ENCODE results near the gene RNF223. TPM values are rescaled to one million over a fixed set of nuclear protein-coding genes. Genes with fewer than 3 reads are reported as not detected.

Gene RNF223
- total RNA-seq, 4 donors from 2014 or later: not detected

DNA sequence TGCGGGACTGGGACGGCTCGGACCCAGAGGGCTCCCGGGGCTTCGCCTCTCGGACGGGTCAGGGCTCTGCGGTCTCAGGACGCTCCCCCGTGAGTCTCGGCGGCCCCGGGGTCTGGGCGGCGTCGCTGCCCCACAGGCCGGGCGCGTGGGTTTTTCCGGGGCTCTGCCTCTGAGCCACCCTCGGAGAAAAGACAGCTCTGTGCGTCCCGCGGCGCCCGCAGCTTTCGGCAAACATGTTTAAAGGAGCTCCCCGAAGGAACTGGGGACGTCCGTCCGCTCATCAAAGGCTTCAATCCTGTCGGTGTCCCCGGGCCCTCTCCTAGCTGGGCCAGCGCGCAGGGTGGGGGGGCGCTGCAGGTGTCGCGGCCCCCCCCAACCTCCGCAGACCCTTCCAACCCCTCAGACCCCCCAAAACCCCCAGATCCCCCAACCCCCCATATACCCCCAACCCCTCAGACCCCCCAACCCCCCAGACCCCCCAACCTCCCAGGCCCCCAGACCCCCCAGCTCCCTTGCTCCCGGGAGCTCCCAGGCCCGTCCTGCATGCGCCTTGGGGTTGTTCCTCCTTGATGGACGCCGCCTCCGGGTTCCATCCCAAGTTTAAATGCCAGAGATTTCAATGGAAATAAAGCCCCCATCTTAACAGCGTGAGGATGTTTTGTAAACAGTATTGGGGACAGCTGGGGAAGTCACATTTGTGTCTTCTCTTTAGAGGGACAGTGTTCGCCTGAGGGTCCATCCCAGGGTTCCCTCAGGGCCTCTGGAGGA, 42.8 kb upstream of the RNF223 start:
- H3K36me3 ChIP-seq: peaks cover 0 to 22% (median 0%) of the 10 kb centered on the region in 3 donors
- H3K9me3 ChIP-seq: peaks cover 0 to 9% (median 0%) of the 10 kb centered on the region in 4 donors
- no peak for TF ChIP-seq POLR2A (IDR thresholded peaks at IDR 0.05)
- TF ChIP-seq EP300 (IDR thresholded peaks at IDR 0.05): no peak
- TF ChIP-seq, protein P1, sequence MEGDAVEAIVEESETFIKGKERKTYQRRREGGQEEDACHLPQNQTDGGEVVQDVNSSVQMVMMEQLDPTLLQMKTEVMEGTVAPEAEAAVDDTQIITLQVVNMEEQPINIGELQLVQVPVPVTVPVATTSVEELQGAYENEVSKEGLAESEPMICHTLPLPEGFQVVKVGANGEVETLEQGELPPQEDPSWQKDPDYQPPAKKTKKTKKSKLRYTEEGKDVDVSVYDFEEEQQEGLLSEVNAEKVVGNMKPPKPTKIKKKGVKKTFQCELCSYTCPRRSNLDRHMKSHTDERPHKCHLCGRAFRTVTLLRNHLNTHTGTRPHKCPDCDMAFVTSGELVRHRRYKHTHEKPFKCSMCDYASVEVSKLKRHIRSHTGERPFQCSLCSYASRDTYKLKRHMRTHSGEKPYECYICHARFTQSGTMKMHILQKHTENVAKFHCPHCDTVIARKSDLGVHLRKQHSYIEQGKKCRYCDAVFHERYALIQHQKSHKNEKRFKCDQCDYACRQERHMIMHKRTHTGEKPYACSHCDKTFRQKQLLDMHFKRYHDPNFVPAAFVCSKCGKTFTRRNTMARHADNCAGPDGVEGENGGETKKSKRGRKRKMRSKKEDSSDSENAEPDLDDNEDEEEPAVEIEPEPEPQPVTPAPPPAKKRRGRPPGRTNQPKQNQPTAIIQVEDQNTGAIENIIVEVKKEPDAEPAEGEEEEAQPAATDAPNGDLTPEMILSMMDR (IDR thresholded peaks at IDR 0.05): no peak
- 15 to 34% methylated on average over 10 to 32 of the region's 47 CpGs for WGBS, 2 donors
- H3K27ac ChIP-seq: peak overlapping the region in 2 of 4 donors; percentile 45 to 88
- no peak for DNase-seq (ENCODE audit: low spot score in 2 of 2)
- H3K27me3 ChIP-seq: peaks cover 0 to 7% of the 10 kb centered on the region in 2 donors
- H3K4me3 ChIP-seq: peak overlapping the region; percentile 53 to 99 (median 86)
- H3K4me1 ChIP-seq: peaks cover 0 to 24% (median 4%) of the 10 kb centered on the region in 4 donors

DNA sequence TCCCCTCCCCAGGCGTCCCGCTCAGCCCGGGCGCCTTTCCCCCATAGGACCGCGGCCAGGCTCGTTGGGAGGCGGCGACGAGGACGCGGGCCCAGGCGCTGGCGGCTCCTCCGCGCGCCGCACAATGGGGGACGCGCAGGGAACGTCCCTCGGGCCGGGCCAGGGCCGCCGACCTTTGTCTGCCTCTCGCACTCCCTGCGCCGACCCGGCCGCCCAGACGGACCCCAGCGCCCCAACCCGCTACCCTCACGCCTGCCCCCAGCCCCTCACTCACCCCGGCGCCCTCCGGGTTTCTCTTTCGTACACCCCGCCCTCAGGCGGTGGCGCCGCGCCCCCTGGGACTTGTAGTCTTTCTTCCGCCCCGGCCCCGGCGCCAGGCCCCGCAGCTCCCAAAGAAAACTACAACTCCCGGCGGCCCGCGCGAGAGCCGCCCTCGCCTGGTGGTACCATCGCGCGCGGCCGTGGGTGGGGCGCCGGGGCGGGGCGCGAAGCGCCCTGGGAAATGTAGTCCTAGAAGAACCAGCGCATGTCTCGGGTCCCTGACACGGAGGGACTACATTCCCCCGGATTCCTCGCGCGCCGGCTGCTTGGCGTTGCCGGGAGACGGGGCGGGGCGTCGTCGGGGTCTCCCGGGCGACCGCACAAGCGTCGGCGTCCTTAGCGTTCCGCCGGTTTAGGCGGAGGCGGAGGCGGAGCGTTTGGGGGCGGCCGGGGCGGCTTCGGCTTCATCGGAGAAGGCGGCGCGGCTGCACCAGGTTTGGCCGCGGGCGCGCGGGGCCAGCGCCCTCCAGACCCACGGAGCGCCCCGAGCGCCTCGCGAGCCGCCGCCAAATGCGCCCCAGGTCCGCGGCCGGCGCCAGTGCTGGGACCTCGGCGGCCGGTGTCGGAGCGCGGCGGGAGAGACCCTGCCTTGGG, 41.9 kb upstream of the RNF223 start, which contains the start of gene C1orf159:
Gene C1orf159 (minus strand): TSS at position 304 of the 915 bp plus-strand sequence. CDS start 24,546 bp downstream, outside the sequence.
- Histone ChIP-seq H3K27me3 (peaks cover 0 to 7% of the 10 kb centered on the region in 2 donors), H3K4me3 (peak within 1 kb of the TSS; percentile 68 to 99 (median 86)), H3K36me3 (peaks cover 0 to 27% (median 0%) of the 10 kb centered on the region in 3 donors), H3K4me1 (peaks cover 0 to 21% (median 3%) of the 10 kb centered on the region in 4 donors), H3K9me3 (peaks cover 0 to 9% (median 0%) of the 10 kb centered on the region in 4 donors), H3K27ac (peak within 1 kb of the TSS; percentile 67 to 88 (median 76))
- WGBS, 2 donors: 0 to 1% methylated on average over 22 to 56 of the region's 128 CpGs
- peak; percentile 97 to 98 for DNase-seq (ENCODE audit: low spot score in 2 of 2)
- TF ChIP-seq EP300 (IDR thresholded peaks at IDR 0.05): peak; percentile 44 to 59
- TF ChIP-seq POLR2A (IDR thresholded peaks at IDR 0.05): no peak
- TF ChIP-seq, protein P1 (IDR thresholded peaks at IDR 0.05): peak in 2 of 5 experiments; percentile 50 to 58

DNA sequence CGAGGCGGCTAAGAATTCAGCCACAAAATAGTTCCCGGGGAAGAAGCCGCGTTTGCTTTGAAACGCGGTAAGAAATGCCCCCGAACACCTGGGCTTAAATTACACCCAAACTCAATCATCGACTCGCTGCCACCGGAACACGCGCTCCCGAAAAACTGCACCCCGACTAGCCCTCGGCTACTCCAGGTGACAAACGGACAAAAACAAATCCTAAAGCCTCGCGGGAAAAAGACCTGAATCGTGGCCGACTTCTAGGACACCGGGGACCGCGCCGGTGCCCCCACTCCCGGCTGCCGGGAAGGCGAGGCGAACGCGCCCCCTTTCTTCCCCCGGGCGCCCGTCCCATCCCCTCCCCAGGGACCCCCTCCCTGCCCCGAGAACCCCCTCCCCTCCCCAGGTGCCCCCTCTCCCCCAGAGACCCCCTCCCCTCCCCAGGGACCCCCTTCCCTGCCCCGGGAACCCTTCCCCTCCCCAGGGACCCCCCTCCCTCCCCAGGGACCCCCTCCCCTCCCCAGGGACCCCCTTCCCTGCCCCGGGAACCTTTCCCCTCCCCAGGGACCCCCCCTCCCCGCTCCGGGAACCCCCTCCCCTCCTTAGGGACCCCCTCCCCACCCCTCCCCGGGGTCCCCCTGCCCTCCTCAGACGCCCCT, 41.2 kb upstream of the RNF223 start:
- Histone ChIP-seq H3K9me3 (peaks cover 0 to 9% (median 0%) of the 10 kb centered on the region in 4 donors), H3K27ac (peak overlapping the region; percentile 67 to 88 (median 76)), H3K36me3 (peaks cover 0 to 32% (median 0%) of the 10 kb centered on the region in 3 donors), H3K4me3 (peak overlapping the region; percentile 68 to 99 (median 86)), H3K27me3 (peaks cover 0 to 7% of the 10 kb centered on the region in 2 donors), H3K4me1 (peaks cover 0 to 21% (median 3%) of the 10 kb centered on the region in 4 donors)
- WGBS, 2 donors: 4 to 5% methylated on average over 22 to 24 of the region's 41 CpGs
- DNase-seq (ENCODE audit: low spot score in 2 of 2): no peak
- TF ChIP-seq EP300 (IDR thresholded peaks at IDR 0.05) (no peak), POLR2A (IDR thresholded peaks at IDR 0.05) (no peak)
- TF ChIP-seq, protein P1 (IDR thresholded peaks at IDR 0.05): no peak

DNA sequence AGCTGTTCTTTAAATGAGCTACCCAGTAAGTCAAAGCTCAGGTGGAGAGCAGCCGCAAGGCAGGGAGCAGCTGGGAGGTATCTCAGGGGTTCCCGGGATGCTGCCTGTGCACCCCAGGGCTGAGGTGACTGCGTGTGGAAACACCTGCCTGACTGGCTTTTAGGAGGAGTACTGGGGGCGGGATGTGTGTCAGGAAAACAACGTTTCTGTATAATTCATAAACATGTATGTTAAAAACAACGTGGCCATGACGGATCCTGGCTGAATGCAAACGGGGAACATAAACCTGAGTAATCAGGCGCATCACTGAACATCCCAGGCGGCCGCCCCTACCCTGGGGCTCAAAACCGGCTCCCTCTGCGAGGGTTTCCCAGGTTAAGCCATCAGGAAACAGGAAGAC, 40.3 kb upstream of the RNF223 start:
- peaks cover 0 to 9% (median 0%) of the 10 kb centered on the region in 4 donors for H3K9me3 ChIP-seq
- TF ChIP-seq POLR2A (IDR thresholded peaks at IDR 0.05): no peak
- TF ChIP-seq EP300 (IDR thresholded peaks at IDR 0.05): no peak
- TF ChIP-seq, protein P1 (IDR thresholded peaks at IDR 0.05): no peak
- 89 to 91% methylated on average over 13 of the region's 13 CpGs for WGBS, 2 donors
- DNase-seq (ENCODE audit: low spot score in 2 of 2): no peak
- peaks cover 0 to 32% (median 0%) of the 10 kb centered on the region in 3 donors for H3K36me3 ChIP-seq
- peaks cover 0 to 7% of the 10 kb centered on the region in 2 donors for H3K27me3 ChIP-seq
- H3K27ac ChIP-seq: no peak overlapping the region
- H3K4me1 ChIP-seq: peaks cover 0 to 21% (median 3%) of the 10 kb centered on the region in 4 donors
- no peak overlapping the region for H3K4me3 ChIP-seq

All from tibial nerve (tissue), 4 donors.